ENCODE results near the gene TOLLIP.

Gene TOLLIP

GRCh38 chr11:1276041-1276790, 33.2 kb downstream of the TOLLIP start:
- no peak overlapping the region for H3K4me3 ChIP-seq (replicated peaks; ENCODE audit: low read depth, low read length)
- TF ChIP-seq, protein P1, sequence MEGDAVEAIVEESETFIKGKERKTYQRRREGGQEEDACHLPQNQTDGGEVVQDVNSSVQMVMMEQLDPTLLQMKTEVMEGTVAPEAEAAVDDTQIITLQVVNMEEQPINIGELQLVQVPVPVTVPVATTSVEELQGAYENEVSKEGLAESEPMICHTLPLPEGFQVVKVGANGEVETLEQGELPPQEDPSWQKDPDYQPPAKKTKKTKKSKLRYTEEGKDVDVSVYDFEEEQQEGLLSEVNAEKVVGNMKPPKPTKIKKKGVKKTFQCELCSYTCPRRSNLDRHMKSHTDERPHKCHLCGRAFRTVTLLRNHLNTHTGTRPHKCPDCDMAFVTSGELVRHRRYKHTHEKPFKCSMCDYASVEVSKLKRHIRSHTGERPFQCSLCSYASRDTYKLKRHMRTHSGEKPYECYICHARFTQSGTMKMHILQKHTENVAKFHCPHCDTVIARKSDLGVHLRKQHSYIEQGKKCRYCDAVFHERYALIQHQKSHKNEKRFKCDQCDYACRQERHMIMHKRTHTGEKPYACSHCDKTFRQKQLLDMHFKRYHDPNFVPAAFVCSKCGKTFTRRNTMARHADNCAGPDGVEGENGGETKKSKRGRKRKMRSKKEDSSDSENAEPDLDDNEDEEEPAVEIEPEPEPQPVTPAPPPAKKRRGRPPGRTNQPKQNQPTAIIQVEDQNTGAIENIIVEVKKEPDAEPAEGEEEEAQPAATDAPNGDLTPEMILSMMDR (IDR thresholded peaks at IDR 0.05; ENCODE audit: low read depth, low read length, missing control alignments): no peak
- DNase-seq (ENCODE audit: extremely low read depth, low read depth): no peak

- DNase-seq (ENCODE audit: extremely low read depth, low read depth): no peak
- TF ChIP-seq, protein P1 (IDR thresholded peaks at IDR 0.05; ENCODE audit: low read depth, low read length, missing control alignments): no peak
These were observed 34.4 kb downstream of the TOLLIP start for GRCh38 chr11:1275021-1275420.

DNA sequence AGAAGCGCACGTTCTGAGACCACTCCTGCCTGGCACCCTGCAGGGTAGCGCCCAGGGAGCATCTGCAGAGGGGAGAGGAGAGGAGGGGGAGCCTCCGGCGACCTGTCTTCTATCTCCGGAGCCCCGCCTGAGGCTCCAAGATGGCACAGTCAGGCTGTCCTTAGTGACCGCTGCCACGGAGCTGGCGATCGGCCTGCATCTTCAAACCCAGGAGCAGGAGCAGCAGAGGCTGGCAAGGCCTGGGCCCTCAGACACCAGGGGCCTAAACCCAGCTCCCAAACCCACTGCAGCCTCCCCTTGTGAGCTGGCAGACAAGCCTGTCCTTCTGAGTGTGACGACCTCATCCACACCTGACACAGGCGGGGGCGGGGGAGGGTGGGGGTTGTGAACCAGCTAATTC, 34.9 kb downstream of the TOLLIP start:
- DNase-seq (ENCODE audit: extremely low read depth, low read depth): no peak
- no peak overlapping the region for H3K4me3 ChIP-seq (replicated peaks; ENCODE audit: low read depth, low read length)
- TF ChIP-seq, protein P1 (IDR thresholded peaks at IDR 0.05; ENCODE audit: low read depth, low read length, missing control alignments): no peak

More at GRCh38 chr11:1275021-1275420, 34.4 kb downstream of the TOLLIP start:
- H3K4me3 ChIP-seq (replicated peaks; ENCODE audit: low read depth, low read length): no peak overlapping the region

GRCh38 chr11:1272531-1272930, 36.9 kb downstream of the TOLLIP start:
- TF ChIP-seq, protein P1 (IDR thresholded peaks at IDR 0.05; ENCODE audit: low read depth, low read length, missing control alignments): no peak
- no peak for DNase-seq (ENCODE audit: extremely low read depth, low read depth)
- H3K4me3 ChIP-seq (replicated peaks; ENCODE audit: low read depth, low read length): no peak overlapping the region

GRCh38 chr11:1271927-1272326, 37.5 kb downstream of the TOLLIP start:
- no peak overlapping the region for H3K4me3 ChIP-seq (replicated peaks; ENCODE audit: low read depth, low read length)
- TF ChIP-seq, protein P1 (IDR thresholded peaks at IDR 0.05; ENCODE audit: low read depth, low read length, missing control alignments): no peak
- DNase-seq (ENCODE audit: extremely low read depth, low read depth): no peak

- no peak for DNase-seq (ENCODE audit: extremely low read depth, low read depth)
- H3K4me3 ChIP-seq (replicated peaks; ENCODE audit: low read depth, low read length): no peak overlapping the region
- TF ChIP-seq, protein P1 (IDR thresholded peaks at IDR 0.05; ENCODE audit: low read depth, low read length, missing control alignments): no peak
These were observed 38.0 kb downstream of the TOLLIP start for GRCh38 chr11:1271406-1271805.

Measured in HFF-Myc (cell line).